ENCODE results near the gene MYO9A.
A peak's percentile ranks its signal among the peaks of the same experiment; 100 is the strongest.

Gene MYO9A

DNA sequence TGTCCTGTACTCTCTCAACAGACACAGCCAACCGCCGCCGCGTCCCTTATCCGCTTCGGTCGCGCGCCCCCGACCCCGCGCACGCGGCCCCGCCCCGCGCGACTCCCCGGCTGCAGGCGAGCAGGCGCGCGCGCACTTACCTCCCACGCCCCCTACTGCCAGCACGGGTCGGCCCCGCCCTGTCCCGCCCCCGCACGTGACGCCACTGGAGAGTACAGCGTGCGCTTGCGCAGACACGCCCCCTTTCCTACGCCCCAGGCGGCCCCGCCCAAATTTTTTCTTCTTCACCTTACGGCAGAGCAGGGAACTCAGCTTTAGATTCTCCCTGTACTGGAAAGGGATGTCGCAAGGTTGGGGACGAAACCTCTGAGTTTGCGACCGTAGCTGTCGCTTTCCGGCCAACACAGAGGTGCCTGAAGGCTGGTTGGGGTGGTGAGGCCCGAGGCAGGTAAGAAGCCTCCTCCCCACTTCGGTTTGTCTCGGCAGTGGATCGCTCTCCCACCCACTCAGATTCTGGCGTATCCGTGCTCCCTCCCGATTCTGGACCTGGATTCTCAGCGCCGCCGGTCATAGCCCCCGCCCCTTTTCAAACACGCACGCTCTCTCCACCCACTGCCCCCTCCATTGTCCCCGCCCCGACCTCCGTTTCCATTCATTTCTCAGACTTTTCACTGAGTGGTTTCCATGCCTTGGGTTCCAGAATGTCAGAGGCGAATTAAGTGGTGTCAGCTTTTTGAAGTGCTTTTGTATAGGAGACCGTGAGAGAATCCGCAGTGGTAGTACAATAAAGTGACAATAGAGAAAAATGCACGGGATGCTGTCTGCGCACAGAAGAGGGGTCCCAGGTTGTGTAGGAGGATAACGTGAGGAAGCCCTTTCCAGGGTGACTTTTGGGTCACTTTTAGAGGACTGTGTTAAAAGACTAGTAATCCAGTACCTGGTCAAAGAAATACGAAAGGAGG lies at the start of gene MYO9A, which contains the start of gene SENP8 (continued):
- TF ChIP-seq GLI2 (tag by site-specific recombination; IDR thresholded peaks at IDR 0.05; ENCODE audit: borderline replicate concordance, low read depth) (no peak), ZNF121 (tag by site-specific recombination; IDR thresholded peaks at IDR 0.05) (no peak), ZNF626 (tag by site-specific recombination; IDR thresholded peaks at IDR 0.05) (no peak), IKZF3 (tag by site-specific recombination; IDR thresholded peaks at IDR 0.05) (no peak), ZNF514 (tag by site-specific recombination; IDR thresholded peaks at IDR 0.05) (no peak), ZNF776 (tag by site-specific recombination; IDR thresholded peaks at IDR 0.05; ENCODE audit: borderline replicate concordance) (no peak), ZNF792 (tag by site-specific recombination; IDR thresholded peaks at IDR 0.05) (peak; percentile 62; the same call in 1 of the 2 replicates), SCRT2 (tag by site-specific recombination; IDR thresholded peaks at IDR 0.05) (no peak), ZNF548 (tag by site-specific recombination; IDR thresholded peaks at IDR 0.05) (no peak), ZNF707 (tag by site-specific recombination; IDR thresholded peaks at IDR 0.05) (no peak), ZNF555 (tag by site-specific recombination; conservative IDR thresholded peaks at IDR 0.05) (no peak), ZNF140 (tag by site-specific recombination; IDR thresholded peaks at IDR 0.05) (no peak), ZNF274 (IDR thresholded peaks at IDR 0.05; ENCODE audit: low read length) (no peak), ZNF274 (tag by site-specific recombination; IDR thresholded peaks at IDR 0.05; ENCODE audit: borderline replicate concordance) (no peak), ZNF433 (tag by site-specific recombination; IDR thresholded peaks at IDR 0.05; ENCODE audit: low read depth) (no peak), ZNF768 (tag by site-specific recombination; IDR thresholded peaks at IDR 0.05) (no peak), ZNF571 (tag by site-specific recombination; IDR thresholded peaks at IDR 0.05) (no peak), ZNF311 (tag by site-specific recombination; IDR thresholded peaks at IDR 0.05; ENCODE audit: borderline replicate concordance) (no peak), ZBTB48 (tag by site-specific recombination; IDR thresholded peaks at IDR 0.05) (peak; percentile 49), ZNF624 (tag by site-specific recombination; IDR thresholded peaks at IDR 0.05) (no peak), ZNF791 (tag by site-specific recombination; IDR thresholded peaks at IDR 0.05) (no peak), ZNF785 (tag by site-specific recombination; IDR thresholded peaks at IDR 0.05) (0 out of 2 replicates have a peak, but pooled peaks have one; percentile 17)
- TF ChIP-seq, protein P1, sequence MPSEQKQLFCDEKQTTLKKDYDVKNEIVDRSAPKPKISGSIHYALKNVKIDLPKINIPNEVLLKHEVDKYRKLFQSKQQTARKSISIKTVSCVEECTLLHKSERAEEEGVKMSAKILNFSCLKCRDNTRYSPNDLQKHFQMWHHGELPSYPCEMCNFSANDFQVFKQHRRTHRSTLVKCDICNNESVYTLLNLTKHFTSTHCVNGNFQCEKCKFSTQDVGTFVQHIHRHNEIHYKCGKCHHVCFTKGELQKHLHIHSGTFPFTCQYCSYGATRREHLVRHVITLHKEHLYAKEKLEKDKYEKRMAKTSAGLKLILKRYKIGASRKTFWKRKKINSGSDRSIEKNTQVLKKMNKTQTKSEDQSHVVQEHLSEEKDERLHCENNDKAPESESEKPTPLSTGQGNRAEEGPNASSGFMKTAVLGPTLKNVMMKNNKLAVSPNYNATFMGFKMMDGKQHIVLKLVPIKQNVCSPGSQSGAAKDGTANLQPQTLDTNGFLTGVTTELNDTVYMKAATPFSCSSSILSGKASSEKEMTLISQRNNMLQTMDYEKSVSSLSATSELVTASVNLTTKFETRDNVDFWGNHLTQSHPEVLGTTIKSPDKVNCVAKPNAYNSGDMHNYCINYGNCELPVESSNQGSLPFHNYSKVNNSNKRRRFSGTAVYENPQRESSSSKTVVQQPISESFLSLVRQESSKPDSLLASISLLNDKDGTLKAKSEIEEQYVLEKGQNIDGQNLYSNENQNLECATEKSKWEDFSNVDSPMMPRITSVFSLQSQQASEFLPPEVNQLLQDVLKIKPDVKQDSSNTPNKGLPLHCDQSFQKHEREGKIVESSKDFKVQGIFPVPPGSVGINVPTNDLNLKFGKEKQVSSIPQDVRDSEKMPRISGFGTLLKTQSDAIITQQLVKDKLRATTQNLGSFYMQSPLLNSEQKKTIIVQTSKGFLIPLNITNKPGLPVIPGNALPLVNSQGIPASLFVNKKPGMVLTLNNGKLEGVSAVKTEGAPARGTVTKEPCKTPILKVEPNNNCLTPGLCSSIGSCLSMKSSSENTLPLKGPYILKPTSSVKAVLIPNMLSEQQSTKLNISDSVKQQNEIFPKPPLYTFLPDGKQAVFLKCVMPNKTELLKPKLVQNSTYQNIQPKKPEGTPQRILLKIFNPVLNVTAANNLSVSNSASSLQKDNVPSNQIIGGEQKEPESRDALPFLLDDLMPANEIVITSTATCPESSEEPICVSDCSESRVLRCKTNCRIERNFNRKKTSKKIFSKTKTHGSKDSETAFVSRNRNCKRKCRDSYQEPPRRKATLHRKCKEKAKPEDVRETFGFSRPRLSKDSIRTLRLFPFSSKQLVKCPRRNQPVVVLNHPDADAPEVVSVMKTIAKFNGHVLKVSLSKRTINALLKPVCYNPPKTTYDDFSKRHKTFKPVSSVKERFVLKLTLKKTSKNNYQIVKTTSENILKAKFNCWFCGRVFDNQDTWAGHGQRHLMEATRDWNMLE (tag by site-specific recombination; conservative IDR thresholded peaks at IDR 0.05; ENCODE audit: low read depth) = no peak; the same call in 1 of the 2 replicates
- TF ChIP-seq, protein P2, sequence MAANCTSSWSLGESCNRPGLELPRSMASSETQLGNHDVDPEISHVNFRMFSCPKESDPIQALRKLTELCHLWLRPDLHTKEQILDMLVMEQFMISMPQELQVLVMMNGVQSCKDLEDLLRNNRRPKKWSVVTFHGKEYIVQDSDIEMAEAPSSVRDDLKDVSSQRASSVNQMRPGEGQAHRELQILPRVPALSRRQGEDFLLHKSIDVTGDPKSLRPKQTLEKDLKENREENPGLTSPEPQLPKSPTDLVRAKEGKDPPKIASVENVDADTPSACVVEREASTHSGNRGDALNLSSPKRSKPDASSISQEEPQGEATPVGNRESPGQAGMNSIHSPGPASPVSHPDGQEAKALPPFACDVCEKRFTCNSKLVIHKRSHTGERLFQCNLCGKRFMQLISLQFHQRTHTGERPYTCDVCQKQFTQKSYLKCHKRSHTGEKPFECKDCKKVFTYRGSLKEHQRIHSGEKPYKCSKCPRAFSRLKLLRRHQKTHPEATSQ (tag by site-specific recombination; IDR thresholded peaks at IDR 0.05) = peak; percentile 97
- TF ChIP-seq, protein P3, sequence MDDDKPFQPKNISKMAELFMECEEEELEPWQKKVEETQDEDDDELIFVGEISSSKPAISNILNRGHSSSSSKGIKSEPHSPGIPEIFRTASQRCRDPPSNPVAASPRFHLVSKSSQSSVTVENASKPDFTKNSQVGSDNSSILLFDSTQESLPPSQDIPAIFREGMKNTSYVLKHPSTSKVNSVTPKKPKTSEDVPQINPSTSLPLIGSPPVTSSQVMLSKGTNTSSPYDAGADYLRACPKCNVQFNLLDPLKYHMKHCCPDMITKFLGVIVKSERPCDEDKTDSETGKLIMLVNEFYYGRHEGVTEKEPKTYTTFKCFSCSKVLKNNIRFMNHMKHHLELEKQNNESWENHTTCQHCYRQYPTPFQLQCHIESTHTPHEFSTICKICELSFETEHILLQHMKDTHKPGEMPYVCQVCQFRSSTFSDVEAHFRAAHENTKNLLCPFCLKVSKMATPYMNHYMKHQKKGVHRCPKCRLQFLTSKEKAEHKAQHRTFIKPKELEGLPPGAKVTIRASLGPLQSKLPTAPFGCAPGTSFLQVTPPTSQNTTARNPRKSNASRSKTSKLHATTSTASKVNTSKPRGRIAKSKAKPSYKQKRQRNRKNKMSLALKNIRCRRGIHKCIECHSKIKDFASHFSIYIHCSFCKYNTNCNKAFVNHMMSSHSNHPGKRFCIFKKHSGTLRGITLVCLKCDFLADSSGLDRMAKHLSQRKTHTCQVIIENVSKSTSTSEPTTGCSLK (tag by site-specific recombination; IDR thresholded peaks at IDR 0.05) = no peak
- TF ChIP-seq, protein P4, sequence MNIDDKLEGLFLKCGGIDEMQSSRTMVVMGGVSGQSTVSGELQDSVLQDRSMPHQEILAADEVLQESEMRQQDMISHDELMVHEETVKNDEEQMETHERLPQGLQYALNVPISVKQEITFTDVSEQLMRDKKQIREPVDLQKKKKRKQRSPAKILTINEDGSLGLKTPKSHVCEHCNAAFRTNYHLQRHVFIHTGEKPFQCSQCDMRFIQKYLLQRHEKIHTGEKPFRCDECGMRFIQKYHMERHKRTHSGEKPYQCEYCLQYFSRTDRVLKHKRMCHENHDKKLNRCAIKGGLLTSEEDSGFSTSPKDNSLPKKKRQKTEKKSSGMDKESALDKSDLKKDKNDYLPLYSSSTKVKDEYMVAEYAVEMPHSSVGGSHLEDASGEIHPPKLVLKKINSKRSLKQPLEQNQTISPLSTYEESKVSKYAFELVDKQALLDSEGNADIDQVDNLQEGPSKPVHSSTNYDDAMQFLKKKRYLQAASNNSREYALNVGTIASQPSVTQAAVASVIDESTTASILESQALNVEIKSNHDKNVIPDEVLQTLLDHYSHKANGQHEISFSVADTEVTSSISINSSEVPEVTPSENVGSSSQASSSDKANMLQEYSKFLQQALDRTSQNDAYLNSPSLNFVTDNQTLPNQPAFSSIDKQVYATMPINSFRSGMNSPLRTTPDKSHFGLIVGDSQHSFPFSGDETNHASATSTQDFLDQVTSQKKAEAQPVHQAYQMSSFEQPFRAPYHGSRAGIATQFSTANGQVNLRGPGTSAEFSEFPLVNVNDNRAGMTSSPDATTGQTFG (tag by site-specific recombination; IDR thresholded peaks at IDR 0.05; ENCODE audit: borderline replicate concordance) = no peak
- TF ChIP-seq, protein P5, sequence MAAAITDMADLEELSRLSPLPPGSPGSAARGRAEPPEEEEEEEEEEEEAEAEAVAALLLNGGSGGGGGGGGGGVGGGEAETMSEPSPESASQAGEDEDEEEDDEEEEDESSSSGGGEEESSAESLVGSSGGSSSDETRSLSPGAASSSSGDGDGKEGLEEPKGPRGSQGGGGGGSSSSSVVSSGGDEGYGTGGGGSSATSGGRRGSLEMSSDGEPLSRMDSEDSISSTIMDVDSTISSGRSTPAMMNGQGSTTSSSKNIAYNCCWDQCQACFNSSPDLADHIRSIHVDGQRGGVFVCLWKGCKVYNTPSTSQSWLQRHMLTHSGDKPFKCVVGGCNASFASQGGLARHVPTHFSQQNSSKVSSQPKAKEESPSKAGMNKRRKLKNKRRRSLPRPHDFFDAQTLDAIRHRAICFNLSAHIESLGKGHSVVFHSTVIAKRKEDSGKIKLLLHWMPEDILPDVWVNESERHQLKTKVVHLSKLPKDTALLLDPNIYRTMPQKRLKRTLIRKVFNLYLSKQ (tag by site-specific recombination; IDR thresholded peaks at IDR 0.05; ENCODE audit: borderline replicate concordance) = no peak
